GM18505 (cell line): ENCODE data around the gene GORAB.

ENCODE experiments used
- ATAC-seq: cut with Tn5 transposase; IDR thresholded peaks from one replicate; pipeline ENCODE4 v1.9.1; 2021; ENCODE audit not compliant: unreplicated experiment
- POLR2A ChIP-seq: IDR thresholded peaks from 4 replicates; pipeline ENCODE4 v1.6.1; 2011; ENCODE audit warnings: borderline replicate concordance; ENCODE audit not compliant: insufficient read depth, insufficient read length; ENCODE audit errors: extremely low read depth

The GORAB gene

DNA sequence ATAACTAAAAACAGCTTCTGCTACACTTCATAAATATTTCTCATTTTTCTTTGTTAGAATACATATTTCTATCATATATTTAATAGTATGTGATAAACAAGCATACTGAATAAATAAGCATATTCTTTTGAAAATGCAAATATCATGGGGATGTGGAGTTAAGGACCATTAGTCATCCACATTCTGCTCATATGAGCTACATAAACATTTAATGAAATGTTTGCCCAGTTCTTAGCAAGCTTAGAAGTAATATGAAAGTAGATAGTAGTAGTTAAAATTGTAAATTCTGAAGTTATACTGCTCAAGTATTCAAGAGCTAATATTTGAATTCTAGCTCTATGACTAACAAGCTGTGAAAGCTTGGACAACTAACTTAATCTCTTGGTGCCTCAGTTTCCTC is 10.1 kb upstream of the GORAB start:
- no peak for TF ChIP-seq POLR2A

DNA sequence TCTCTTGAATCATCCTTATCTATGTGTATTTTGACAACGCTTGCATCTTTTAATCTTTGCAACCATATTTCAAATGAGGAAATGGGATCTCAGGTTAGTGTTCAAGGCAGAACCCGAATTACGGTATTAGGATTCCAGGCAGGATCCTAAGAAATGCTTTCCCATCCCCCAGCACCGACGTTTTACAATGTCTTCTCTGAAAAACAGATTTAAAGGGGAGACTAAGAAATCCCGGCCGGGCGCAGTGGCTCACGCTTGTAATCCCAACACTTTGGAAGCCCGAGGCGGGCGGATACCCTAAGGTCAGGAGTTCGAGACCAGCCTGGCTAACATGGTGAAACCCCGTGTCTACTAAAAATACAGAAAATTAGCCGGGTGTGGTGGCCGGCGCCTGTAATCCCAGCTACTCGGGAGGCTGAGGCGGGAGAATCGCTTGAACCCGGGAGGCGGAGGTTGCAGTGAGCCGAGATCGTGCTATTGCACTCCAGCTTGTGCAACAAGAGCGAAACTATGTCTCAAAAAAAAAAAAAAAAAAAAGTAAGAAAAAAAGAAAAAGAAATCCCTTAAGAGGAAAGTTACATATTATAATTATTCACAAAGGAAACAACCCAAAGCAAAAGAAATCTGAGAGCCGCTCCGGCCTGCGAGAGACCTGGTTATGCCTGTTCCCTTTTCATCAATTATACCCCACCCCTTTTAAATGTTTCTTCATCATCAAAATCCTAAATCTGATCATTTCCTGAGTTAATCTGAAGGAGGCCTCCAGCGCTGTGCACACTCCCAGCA is 801 bp upstream of the GORAB start:
- ATAC-seq = no peak
- TF ChIP-seq POLR2A = no peak

More for the DNA sequence above, 10.1 kb upstream of the GORAB start:
- ATAC-seq = no peak

- no peak for TF ChIP-seq POLR2A
- no peak for ATAC-seq
Observed at GRCh38 chr1:170533298-170533697, 1.3 kb downstream of the GORAB start.

- TF ChIP-seq POLR2A = no peak
- ATAC-seq = no peak
Observed at GRCh38 chr1:170534626-170535147, 2.7 kb downstream of the GORAB start.

DNA sequence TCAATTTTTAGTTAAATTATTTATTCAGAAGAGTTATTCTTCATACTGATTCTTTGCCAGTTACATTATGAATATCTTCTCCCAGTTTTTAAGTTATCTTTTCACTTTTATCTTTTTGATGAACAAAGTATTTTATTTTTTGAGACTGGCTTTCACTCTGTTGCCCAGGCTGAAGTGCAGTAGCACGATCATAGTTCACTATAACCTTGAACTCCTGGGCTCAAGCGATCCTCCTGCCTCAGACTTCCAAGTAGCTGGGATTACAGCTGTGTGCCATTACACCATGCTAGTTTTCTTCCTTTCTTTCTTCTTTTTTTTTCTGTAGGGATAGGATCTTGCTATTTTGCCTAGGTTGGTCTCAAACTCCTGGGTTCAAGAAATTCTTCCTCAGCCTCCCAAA is 3.5 kb downstream of the GORAB start:
- no peak for ATAC-seq
- no peak for TF ChIP-seq POLR2A

DNA sequence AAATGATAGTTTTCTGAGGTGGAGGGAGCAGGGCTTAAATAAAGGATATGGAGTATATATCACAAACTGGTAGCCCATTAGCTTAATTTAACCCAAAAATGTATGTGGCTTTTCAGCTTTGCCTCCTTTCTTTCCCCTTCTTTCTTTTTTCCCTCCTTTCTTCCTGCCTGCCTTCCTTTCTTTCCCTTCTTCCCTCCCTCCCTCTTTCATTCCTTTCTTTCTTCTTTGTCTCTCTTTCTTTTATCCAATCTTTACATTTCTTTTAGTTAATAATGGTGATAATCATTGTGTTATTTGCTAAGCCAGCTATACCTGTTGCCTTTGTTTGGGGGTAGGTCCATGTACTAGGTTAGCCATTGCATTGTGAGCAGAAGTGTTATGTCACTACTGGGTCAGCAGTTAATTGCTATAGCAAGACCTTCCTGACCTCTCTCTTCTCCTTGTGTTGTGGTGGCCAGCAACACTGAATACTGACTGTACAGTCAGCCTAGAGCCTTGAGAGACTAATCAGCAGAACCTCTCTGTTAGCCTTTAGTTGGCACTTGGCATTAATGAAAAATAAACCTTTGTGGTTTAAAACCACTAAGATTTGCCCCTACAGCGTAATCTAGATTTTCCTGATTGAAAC is 5.1 kb downstream of the GORAB start:
- TF ChIP-seq POLR2A = no peak
- no peak for ATAC-seq

GRCh38 chr1:170537798-170538503 is 6.0 kb downstream of the GORAB start:
- no peak for ATAC-seq
- no peak for TF ChIP-seq POLR2A

- no peak for ATAC-seq
Observed at GRCh38 chr1:170538687-170539086, 6.7 kb downstream of the GORAB start.

DNA sequence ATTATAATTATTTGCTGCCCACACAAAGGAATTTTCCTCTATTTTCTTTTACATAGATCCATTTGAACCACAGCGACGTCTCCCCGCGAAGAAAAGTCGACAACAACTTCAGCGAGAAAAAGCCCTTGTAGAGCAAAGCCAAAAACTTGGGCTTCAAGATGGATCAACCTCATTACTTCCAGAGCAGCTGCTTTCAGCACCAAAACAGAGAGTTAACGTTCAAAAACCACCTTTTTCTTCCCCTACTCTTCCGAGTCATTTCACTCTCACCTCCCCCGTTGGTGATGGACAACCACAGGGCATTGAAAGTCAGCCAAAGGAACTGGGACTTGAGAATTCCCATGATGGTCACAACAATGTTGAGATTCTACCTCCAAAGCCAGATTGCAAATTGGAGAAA is 7.2 kb downstream of the GORAB start:
- no peak for TF ChIP-seq POLR2A
- ATAC-seq = no peak

More at GRCh38 chr1:170538687-170539086, 6.7 kb downstream of the GORAB start:
- no peak for TF ChIP-seq POLR2A

- TF ChIP-seq POLR2A = no peak
- ATAC-seq = no peak
Observed at GRCh38 chr1:170544624-170545023, 12.7 kb downstream of the GORAB start.

DNA sequence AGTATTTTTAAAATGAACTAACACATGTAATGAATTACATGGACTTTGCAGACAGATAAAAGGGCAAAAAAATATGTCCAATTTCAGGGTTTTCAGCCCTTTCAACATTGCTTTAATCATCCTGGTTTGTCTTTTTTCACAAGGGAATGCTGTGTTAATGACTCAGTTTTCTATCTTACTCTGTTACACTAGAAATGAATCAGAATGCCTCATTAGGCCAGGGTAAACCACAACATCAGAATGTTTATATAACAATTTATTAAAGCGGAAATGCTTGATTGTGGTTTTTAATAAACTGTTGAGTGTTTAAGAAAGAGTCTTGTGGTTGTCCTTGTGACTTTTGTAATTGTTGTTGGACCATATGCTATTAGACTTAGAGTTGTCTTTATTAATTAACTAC is 13.5 kb downstream of the GORAB start:
- no peak for TF ChIP-seq POLR2A
- no peak for ATAC-seq

- no peak for TF ChIP-seq POLR2A
- no peak for ATAC-seq
Observed at GRCh38 chr1:170547255-170547654, 15.3 kb downstream of the GORAB start.

GRCh38 chr1:170548497-170548896 is 16.5 kb downstream of the GORAB start:
- no peak for TF ChIP-seq POLR2A
- no peak for ATAC-seq
